Uterus (tissue), 2 donors: ENCODE data around the gene ANXA10.

Source experiments
- CTCF ChIP-seq, 4 experiments: fragments of 200-600 bp in 2 of 4; fragments of 450-650 bp in 2 of 4; sonication (generic) in 2 of 4; IDR thresholded peaks; one replicate each; pipeline ENCODE4 v1.5.1; 2016 to 2019; ENCODE audit warnings: antibody characterized with exemption in 4 of 4, mild to moderate bottlenecking in 2 of 4, moderate library complexity in 1 of 4
- POLR2A ChIP-seq, 2 donors: fragments of 450-650 bp; IDR thresholded peaks; one replicate each; pipeline ENCODE4 v1.6.1; 2016; ENCODE audit warnings: antibody characterized with exemption in 2 of 2, mild to moderate bottlenecking in 1 of 2, moderate library complexity in 1 of 2

GRCh38 chr4:168057412-168057811 is 34.9 kb upstream of the ANXA10 start:
- TF ChIP-seq CTCF (IDR thresholded peaks at IDR 0.05) (no peak), POLR2A (IDR thresholded peaks at IDR 0.05) (no peak)
